ENCODE measurements around the gene GPX6.

The GPX6 gene

GRCh38 chr6:28489366-28490204 lies 26.0 kb downstream of the GPX6 start:
- peak; percentile 71 for DNase-seq
- H3K27me3 Mint-ChIP-seq (ENCODE audit: low read depth, poor library complexity): peaks cover 23% of the 10 kb centered on the region
- peak overlapping the region; percentile 87 for H3K4me3 Mint-ChIP-seq
- peaks cover 37% of the 10 kb centered on the region for H3K4me1 Mint-ChIP-seq
- H3K9me3 Mint-ChIP-seq: peaks cover 3% of the 10 kb centered on the region
- no peak for TF ChIP-seq CTCF (IDR thresholded peaks at IDR 0.05)
- H3K27ac Mint-ChIP-seq: peak overlapping the region; percentile 40
- H3K36me3 Mint-ChIP-seq (ENCODE audit: low read depth): peaks cover 5% of the 10 kb centered on the region

- H3K4me1 Mint-ChIP-seq: peaks cover 37% of the 10 kb centered on the region
- H3K9me3 Mint-ChIP-seq: peaks cover 3% of the 10 kb centered on the region
- no peak for TF ChIP-seq CTCF (IDR thresholded peaks at IDR 0.05)
- DNase-seq: peak; percentile 61
- H3K4me3 Mint-ChIP-seq: peak overlapping the region; percentile 87
- H3K36me3 Mint-ChIP-seq (ENCODE audit: low read depth): peaks cover 5% of the 10 kb centered on the region
- no peak overlapping the region for H3K27ac Mint-ChIP-seq
- H3K27me3 Mint-ChIP-seq (ENCODE audit: low read depth, poor library complexity): peaks cover 30% of the 10 kb centered on the region
These were observed 26.7 kb downstream of the GPX6 start for GRCh38 chr6:28488916-28489365.

GRCh38 chr6:28486988-28487742 lies 28.4 kb downstream of the GPX6 start:
- H3K27ac Mint-ChIP-seq: no peak overlapping the region
- no peak for DNase-seq

GRCh38 chr6:28486533-28486932 lies 29.1 kb downstream of the GPX6 start:
- Mint-ChIP-seq H3K27ac (peak overlapping the region; percentile 60), H3K9me3 (peaks cover 3% of the 10 kb centered on the region)

More at GRCh38 chr6:28486988-28487742, 28.4 kb downstream of the GPX6 start:
- no peak for TF ChIP-seq CTCF (IDR thresholded peaks at IDR 0.05)
- Mint-ChIP-seq H3K27me3 (ENCODE audit: low read depth, poor library complexity) (peaks cover 44% of the 10 kb centered on the region), H3K4me3 (no peak overlapping the region), H3K4me1 (peaks cover 25% of the 10 kb centered on the region), H3K9me3 (peaks cover 3% of the 10 kb centered on the region), H3K36me3 (ENCODE audit: low read depth) (peaks cover 5% of the 10 kb centered on the region)

GRCh38 chr6:28485482-28485881 lies 30.1 kb downstream of the GPX6 start:
- Mint-ChIP-seq H3K27ac (no peak overlapping the region), H3K9me3 (peaks cover 3% of the 10 kb centered on the region), H3K4me3 (no peak overlapping the region), H3K4me1 (peaks cover 11% of the 10 kb centered on the region), H3K27me3 (ENCODE audit: low read depth, poor library complexity) (peaks cover 60% of the 10 kb centered on the region), H3K36me3 (ENCODE audit: low read depth) (peaks cover 5% of the 10 kb centered on the region)
- TF ChIP-seq CTCF (IDR thresholded peaks at IDR 0.05): no peak
- DNase-seq: no peak

More at GRCh38 chr6:28486533-28486932, 29.1 kb downstream of the GPX6 start:
- H3K27me3 Mint-ChIP-seq (ENCODE audit: low read depth, poor library complexity): peaks cover 49% of the 10 kb centered on the region
- H3K36me3 Mint-ChIP-seq (ENCODE audit: low read depth): peaks cover 5% of the 10 kb centered on the region
- H3K4me1 Mint-ChIP-seq: peaks cover 19% of the 10 kb centered on the region
- H3K4me3 Mint-ChIP-seq: no peak overlapping the region
- TF ChIP-seq CTCF (IDR thresholded peaks at IDR 0.05): no peak
- DNase-seq: no peak

Data from nephron progenitor cell (in vitro differentiated cells).